GM12872 (cell line): ENCODE data around the gene ZMAT3.

Experiments
- CTCF ChIP-seq: IDR thresholded peaks from 3 replicates; pipeline ENCODE4 v1.5.1; 2011; ENCODE audit warnings: low read depth, mild to moderate bottlenecking, low read length, moderate library complexity; ENCODE audit not compliant: insufficient read depth

ZMAT3 gene

GRCh38 chr3:179071323-179072099 is at the start of gene ZMAT3:
Gene ZMAT3 (minus strand): TSS chr3:179071809. CDS start chr3:179067752, 4,057 bp downstream.
- no peak for TF ChIP-seq CTCF

DNA sequence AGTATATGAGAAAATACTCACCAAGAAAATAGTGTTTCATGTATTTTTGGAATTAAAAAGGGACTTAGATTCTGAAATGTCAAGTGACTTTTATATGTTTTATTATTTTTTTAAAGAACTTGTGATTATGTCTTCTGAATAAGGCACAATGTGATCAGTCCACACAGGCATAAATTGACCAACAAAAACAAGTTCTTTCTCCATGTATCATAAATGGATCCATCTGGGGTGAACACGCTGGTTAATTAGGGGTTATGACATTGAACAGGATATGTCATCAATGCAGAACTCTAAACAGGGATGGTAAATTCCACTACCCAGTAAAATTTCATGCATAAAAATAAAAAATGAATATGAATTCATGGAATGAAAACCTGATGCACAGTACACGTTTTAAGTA is 45.2 kb upstream of the ZMAT3 start:
- no peak for TF ChIP-seq CTCF

DNA sequence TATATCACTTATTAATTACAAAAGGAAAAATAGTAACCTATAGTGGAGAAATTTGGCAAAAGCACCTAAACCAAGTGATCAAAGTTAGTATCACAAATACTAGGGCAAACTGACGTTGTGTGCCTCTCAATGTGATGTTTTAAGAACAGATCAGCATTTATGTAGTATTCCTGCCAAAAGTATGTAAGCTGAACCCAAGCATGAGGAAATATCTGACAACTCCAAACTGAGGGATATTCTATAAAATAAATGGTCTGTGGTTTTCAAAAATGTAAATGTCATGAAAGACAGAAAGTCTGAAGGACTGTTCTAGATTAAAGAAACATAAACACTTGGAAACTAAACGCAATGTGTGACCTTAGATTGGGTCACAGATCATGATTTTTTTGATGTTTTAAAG is 42.3 kb upstream of the ZMAT3 start:
- TF ChIP-seq CTCF = no peak

DNA sequence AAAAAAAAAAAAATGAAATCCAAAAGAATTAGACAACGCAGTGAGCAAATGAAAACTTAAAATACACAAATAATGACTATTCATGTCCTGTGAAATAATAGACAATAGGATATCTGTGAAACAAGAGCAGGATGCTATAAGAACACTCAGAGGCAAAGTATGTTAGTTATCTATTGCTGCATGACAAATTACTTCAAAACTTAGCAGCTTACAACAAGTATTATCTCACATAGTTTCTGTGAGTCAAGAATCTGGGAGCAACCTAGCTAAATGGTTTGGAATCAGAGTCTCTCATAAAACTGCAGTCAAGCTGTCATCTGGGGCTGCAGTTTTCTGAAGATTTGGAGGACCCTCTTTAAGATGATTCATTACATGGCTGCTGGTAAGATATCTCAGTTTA is 36.5 kb upstream of the ZMAT3 start:
- TF ChIP-seq CTCF = no peak

- no peak for TF ChIP-seq CTCF
These were observed 36.0 kb upstream of the ZMAT3 start for GRCh38 chr3:179107617-179108016.

GRCh38 chr3:179105881-179106280 is 34.3 kb upstream of the ZMAT3 start:
- TF ChIP-seq CTCF = no peak

DNA sequence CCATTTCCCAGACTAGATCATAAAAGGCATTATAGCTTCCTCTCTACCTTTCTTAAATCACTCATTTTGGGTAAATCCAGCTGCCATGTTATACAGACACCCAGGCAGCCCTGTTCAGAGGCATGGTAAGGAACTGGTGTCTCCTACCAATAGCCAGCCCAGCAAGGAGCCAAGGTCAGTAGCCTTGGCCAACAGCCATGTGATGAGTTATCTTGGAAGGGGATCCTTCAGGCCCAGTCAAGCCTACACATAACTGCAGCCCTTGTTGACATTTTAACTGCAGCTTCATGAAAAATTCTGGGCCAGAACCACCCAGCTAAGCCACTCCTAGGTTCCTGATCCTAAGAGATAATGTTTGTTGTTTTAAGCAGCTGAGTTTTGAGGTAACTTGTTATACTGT is 29.0 kb upstream of the ZMAT3 start:
- no peak for TF ChIP-seq CTCF
